ENCODE measurements around the gene RGCC. TPM values are rescaled to one million over a fixed set of nuclear protein-coding genes. Genes with fewer than 3 reads are reported as not detected.
A peak's percentile ranks its signal among the peaks of the same experiment; 100 is the strongest.

The RGCC gene
- total and polyA plus RNA-seq, 5 donors from 2014 or later: 101 to 370 (median 140) TPM

- Histone ChIP-seq H3K4me3 (ENCODE audit: low read depth, low read length) (peak overlapping the region; percentile 62), H3K4me1 (ENCODE audit: control insufficient read depth, insufficient read depth, low read length, poor library complexity, severe bottlenecking) (peaks cover 55% of the 10 kb centered on the region), H3K9me3 (ENCODE audit: control insufficient read depth in 2 of 2, low read length in 2 of 2) (no peaks in the 10 kb centered on the region), H3K36me3 (ENCODE audit: control insufficient read depth, insufficient read depth, low read length) (peaks cover 61% of the 10 kb centered on the region), H3K27me3 (ENCODE audit: control insufficient read depth, insufficient read depth, low read length) (no peaks in the 10 kb centered on the region), H3K27ac (ENCODE audit: insufficient read depth, low read length, poor library complexity, severe bottlenecking) (peak overlapping the region; percentile 94)
- H3K4me1 Mint-ChIP-seq: peaks cover 37 to 87% (median 67%) of the 10 kb centered on the region in 4 donors
- H3K27ac Mint-ChIP-seq: peak overlapping the region; percentile 96 to 100 (median 98)
- H3K27me3 Mint-ChIP-seq: peaks cover 12% of the 10 kb centered on the region
- ATAC-seq (ENCODE audit: low read depth in 2 of 2) (no peak), DNase-seq (no peak)
- peak overlapping the region in 3 of 4 donors; percentile 77 to 99 (median 93) for H3K4me3 Mint-ChIP-seq
- H3K36me3 Mint-ChIP-seq: peaks cover 72% of the 10 kb centered on the region
- H3K9me3 Mint-ChIP-seq: peaks cover 0 to 6% (median 0%) of the 10 kb centered on the region in 7 donors
These were observed 10.1 kb downstream of the RGCC start for GRCh38 chr13:41467425-41467945.

- H3K27ac Mint-ChIP-seq: peak overlapping the region; percentile 7 to 96 (median 90)
- peaks cover 0 to 6% (median 0%) of the 10 kb centered on the region in 7 donors for H3K9me3 Mint-ChIP-seq
- H3K4me3 Mint-ChIP-seq: peak overlapping the region in 2 of 4 donors; percentile 74 to 77
- H3K27ac ChIP-seq (ENCODE audit: insufficient read depth, low read length, poor library complexity, severe bottlenecking): peak overlapping the region; percentile 47
- peaks cover 69% of the 10 kb centered on the region for H3K36me3 Mint-ChIP-seq
- peaks cover 60% of the 10 kb centered on the region for H3K36me3 ChIP-seq (ENCODE audit: control insufficient read depth, insufficient read depth, low read length)
- peaks cover 9% of the 10 kb centered on the region for H3K27me3 Mint-ChIP-seq
- ATAC-seq (ENCODE audit: low read depth in 2 of 2): no peak
- peaks cover 46% of the 10 kb centered on the region for H3K4me1 ChIP-seq (ENCODE audit: control insufficient read depth, insufficient read depth, low read length, poor library complexity, severe bottlenecking)
- peaks cover 34 to 85% (median 61%) of the 10 kb centered on the region in 4 donors for H3K4me1 Mint-ChIP-seq
- no peaks in the 10 kb centered on the region for H3K9me3 ChIP-seq (ENCODE audit: control insufficient read depth in 2 of 2, low read length in 2 of 2)
- no peak for DNase-seq
- H3K4me3 ChIP-seq (ENCODE audit: low read depth, low read length): no peak overlapping the region
- no peaks in the 10 kb centered on the region for H3K27me3 ChIP-seq (ENCODE audit: control insufficient read depth, insufficient read depth, low read length)
These were observed 11.3 kb downstream of the RGCC start for GRCh38 chr13:41468631-41469030.

GRCh38 chr13:41470196-41470595 is 12.8 kb downstream of the RGCC start:
- ATAC-seq (ENCODE audit: low read depth in 2 of 2) (no peak), DNase-seq (no peak)
- H3K27ac ChIP-seq (ENCODE audit: insufficient read depth, low read length, poor library complexity, severe bottlenecking): peak overlapping the region; percentile 45
- H3K4me3 Mint-ChIP-seq: peak overlapping the region; percentile 16 to 73 (median 56)
- H3K36me3 Mint-ChIP-seq: peaks cover 60% of the 10 kb centered on the region
- peaks cover 60% of the 10 kb centered on the region for H3K36me3 ChIP-seq (ENCODE audit: control insufficient read depth, insufficient read depth, low read length)
- H3K4me3 ChIP-seq (ENCODE audit: low read depth, low read length): no peak overlapping the region
- H3K27ac Mint-ChIP-seq: peak overlapping the region; percentile 84 to 88 (median 88)
- H3K27me3 ChIP-seq (ENCODE audit: control insufficient read depth, insufficient read depth, low read length): no peaks in the 10 kb centered on the region
- peaks cover 28 to 83% (median 54%) of the 10 kb centered on the region in 4 donors for H3K4me1 Mint-ChIP-seq
- H3K4me1 ChIP-seq (ENCODE audit: control insufficient read depth, insufficient read depth, low read length, poor library complexity, severe bottlenecking): peaks cover 31% of the 10 kb centered on the region
- peaks cover 0 to 9% (median 2%) of the 10 kb centered on the region in 7 donors for H3K9me3 Mint-ChIP-seq
- H3K9me3 ChIP-seq (ENCODE audit: control insufficient read depth in 2 of 2, low read length in 2 of 2): no peaks in the 10 kb centered on the region
- H3K27me3 Mint-ChIP-seq: peaks cover 4% of the 10 kb centered on the region

GRCh38 chr13:41471785-41472184 is 14.4 kb downstream of the RGCC start:
- Mint-ChIP-seq H3K36me3 (peaks cover 50% of the 10 kb centered on the region), H3K4me1 (peaks cover 13 to 80% (median 46%) of the 10 kb centered on the region in 4 donors), H3K9me3 (peaks cover 0 to 12% (median 0%) of the 10 kb centered on the region in 7 donors), H3K27me3 (peaks cover 4% of the 10 kb centered on the region), H3K4me3 (no peak overlapping the region), H3K27ac (peak overlapping the region in 2 of 3 donors; percentile 85 to 88)
- no peak overlapping the region for H3K4me3 ChIP-seq (ENCODE audit: low read depth, low read length)
- ATAC-seq (ENCODE audit: low read depth in 2 of 2) (no peak), DNase-seq (no peak)
- H3K27ac ChIP-seq (ENCODE audit: insufficient read depth, low read length, poor library complexity, severe bottlenecking): peak overlapping the region; percentile 29
- H3K27me3 ChIP-seq (ENCODE audit: control insufficient read depth, insufficient read depth, low read length): no peaks in the 10 kb centered on the region
- H3K4me1 ChIP-seq (ENCODE audit: control insufficient read depth, insufficient read depth, low read length, poor library complexity, severe bottlenecking): peaks cover 15% of the 10 kb centered on the region
- no peaks in the 10 kb centered on the region for H3K9me3 ChIP-seq (ENCODE audit: control insufficient read depth in 2 of 2, low read length in 2 of 2)
- peaks cover 50% of the 10 kb centered on the region for H3K36me3 ChIP-seq (ENCODE audit: control insufficient read depth, insufficient read depth, low read length)

- no peaks in the 10 kb centered on the region for H3K27me3 ChIP-seq (ENCODE audit: control insufficient read depth, insufficient read depth, low read length)
- Mint-ChIP-seq H3K36me3 (no peaks in the 10 kb centered on the region), H3K4me3 (no peak overlapping the region), H3K27ac (peak overlapping the region in 2 of 3 donors; percentile 65 to 90), H3K4me1 (peaks cover 6 to 30% (median 19%) of the 10 kb centered on the region in 4 donors), H3K27me3 (peaks cover 4% of the 10 kb centered on the region), H3K9me3 (peaks cover 1 to 20% (median 9%) of the 10 kb centered on the region in 7 donors)
- ATAC-seq (ENCODE audit: low read depth in 2 of 2) (no peak), DNase-seq (no peak)
- H3K4me1 ChIP-seq (ENCODE audit: control insufficient read depth, insufficient read depth, low read length, poor library complexity, severe bottlenecking): peaks cover 12% of the 10 kb centered on the region
- no peak overlapping the region for H3K4me3 ChIP-seq (ENCODE audit: low read depth, low read length)
- no peaks in the 10 kb centered on the region for H3K9me3 ChIP-seq (ENCODE audit: control insufficient read depth in 2 of 2, low read length in 2 of 2)
- no peak overlapping the region for H3K27ac ChIP-seq (ENCODE audit: insufficient read depth, low read length, poor library complexity, severe bottlenecking)
- no peaks in the 10 kb centered on the region for H3K36me3 ChIP-seq (ENCODE audit: control insufficient read depth, insufficient read depth, low read length)
These were observed 29.9 kb downstream of the RGCC start for GRCh38 chr13:41487222-41487621.

GRCh38 chr13:41488124-41488523 is 30.8 kb downstream of the RGCC start:
- peak; percentile 21 to 29 for ATAC-seq (ENCODE audit: low read depth in 2 of 2)
- no peak overlapping the region for H3K27ac ChIP-seq (ENCODE audit: insufficient read depth, low read length, poor library complexity, severe bottlenecking)
- peaks cover 21% of the 10 kb centered on the region for H3K4me1 ChIP-seq (ENCODE audit: control insufficient read depth, insufficient read depth, low read length, poor library complexity, severe bottlenecking)
- no peaks in the 10 kb centered on the region for H3K36me3 Mint-ChIP-seq
- peaks cover 12 to 39% (median 28%) of the 10 kb centered on the region in 4 donors for H3K4me1 Mint-ChIP-seq
- peaks cover 1 to 16% (median 9%) of the 10 kb centered on the region in 7 donors for H3K9me3 Mint-ChIP-seq
- no peaks in the 10 kb centered on the region for H3K9me3 ChIP-seq (ENCODE audit: control insufficient read depth in 2 of 2, low read length in 2 of 2)
- H3K4me3 ChIP-seq (ENCODE audit: low read depth, low read length): peak overlapping the region; percentile 11
- peak overlapping the region in 3 of 4 donors; percentile 2 to 84 (median 73) for H3K4me3 Mint-ChIP-seq
- peak overlapping the region; percentile 67 to 90 (median 87) for H3K27ac Mint-ChIP-seq
- H3K36me3 ChIP-seq (ENCODE audit: control insufficient read depth, insufficient read depth, low read length): no peaks in the 10 kb centered on the region
- peak in 1 of 3 donors; percentile 52 for DNase-seq
- H3K27me3 ChIP-seq (ENCODE audit: control insufficient read depth, insufficient read depth, low read length): no peaks in the 10 kb centered on the region
- H3K27me3 Mint-ChIP-seq: peaks cover 4% of the 10 kb centered on the region

GRCh38 chr13:41490371-41491015 is 33.1 kb downstream of the RGCC start:
- Histone ChIP-seq H3K4me3 (ENCODE audit: low read depth, low read length) (no peak overlapping the region), H3K4me1 (ENCODE audit: control insufficient read depth, insufficient read depth, low read length, poor library complexity, severe bottlenecking) (peaks cover 38% of the 10 kb centered on the region), H3K27ac (ENCODE audit: insufficient read depth, low read length, poor library complexity, severe bottlenecking) (no peak overlapping the region), H3K27me3 (ENCODE audit: control insufficient read depth, insufficient read depth, low read length) (no peaks in the 10 kb centered on the region), H3K9me3 (ENCODE audit: control insufficient read depth in 2 of 2, low read length in 2 of 2) (no peaks in the 10 kb centered on the region), H3K36me3 (ENCODE audit: control insufficient read depth, insufficient read depth, low read length) (no peaks in the 10 kb centered on the region)
- Mint-ChIP-seq H3K36me3 (peaks cover 4% of the 10 kb centered on the region), H3K27ac (peak overlapping the region; percentile 46 to 99 (median 84)), H3K9me3 (peaks cover 0 to 11% (median 3%) of the 10 kb centered on the region in 7 donors), H3K4me3 (peak overlapping the region in 2 of 4 donors; percentile 19 to 58), H3K27me3 (no peaks in the 10 kb centered on the region), H3K4me1 (peaks cover 17 to 63% (median 44%) of the 10 kb centered on the region in 4 donors)
- DNase-seq: no peak
- ATAC-seq (ENCODE audit: low read depth in 2 of 2): no peak
